Left lung (tissue), 10 donors: ENCODE measurements around the gene YWHAG. TPM values are rescaled to one million over a fixed set of nuclear protein-coding genes. Genes with fewer than 3 reads are reported as not detected.
"Not testable (repeated sequence)": the region's sequence is repeated elsewhere in the genome, so short reads cannot be mapped to it uniquely, and the experiment has no call there.

Source experiments
- ATAC-seq: fragments of 200-7000 bp; cut with Tn5 transposase; one replicate; pipeline ENCODE4 v1.9.1; 2020; ENCODE audit warnings: moderate library complexity
- DNase-seq, 4 donors: peaks; one replicate each; pipeline ENCODE4 v3.0.0-alpha.2; 2013 to 2020
- H3K27ac ChIP-seq, 2 donors: fragments of 200-600 bp; sonication (generic) in 1 of 2; one replicate each; pipeline versions ENCODE4 v1.5.0 to v1.8.0; 2020 to 2021
- H3K27me3 ChIP-seq, 2 donors: fragments of 200-600 bp; sonication (generic) in 1 of 2; one replicate each; pipeline versions ENCODE4 v1.5.0 to v1.8.0; 2020 to 2021
- H3K36me3 ChIP-seq, 2 donors: fragments of 200-600 bp; sonication (generic) in 1 of 2; one replicate each; pipeline versions ENCODE4 v1.5.0 to v1.8.0; 2020 to 2021
- H3K4me1 ChIP-seq, 2 donors: fragments of 200-600 bp; one replicate each; pipeline ENCODE4 v1.8.0; 2021
- H3K4me3 ChIP-seq, 2 donors: fragments of 200-600 bp; sonication (generic) in 1 of 2; one replicate each; pipeline versions ENCODE4 v1.5.0 to v1.8.0; 2020 to 2021; ENCODE audit warnings: mild to moderate bottlenecking in 1 of 2
- H3K9me3 ChIP-seq, 2 donors: fragments of 200-600 bp; sonication (generic) in 1 of 2; one replicate each; pipeline versions ENCODE4 v1.5.0 to v1.8.0; 2020 to 2021
- intact Hi-C, 2 donors: fragments of 100-400 bp; cut with DNase I; formaldehyde crosslinking; loops; one replicate each; pipeline versions ENCODE4 v1.11.2 to v1.14.2; 2022
- polyA plus RNA-seq, 6 donors: library from polyadenylated mRNA; unstranded; fragments of 120-200 nt; gene quantifications; one replicate each; pipeline ENCODE4 v1.2.1, GENCODE V29; 2013; ENCODE audit not compliant: insufficient read length in 6 of 6
- total RNA-seq, 2 donors: library from RNA; stranded (reverse); fragmentation: NEBNext Ultra II Directional; extraction: Animal tissue kit (Norgen Biotek cat#: 25700); gene quantifications; one replicate each; pipeline ENCODE4 v1.2.1, GENCODE V29; 2021
- TF ChIP-seq, protein P1 (sequence below), 2 donors: fragments of 200-600 bp; sonication (generic) in 1 of 2; IDR thresholded peaks; one replicate each; pipeline versions ENCODE4 v1.5.0 to v1.8.0; 2021; ENCODE audit warnings: antibody characterized with exemption in 2 of 2
- donor health status: DM: no; HTN: yes; CAD: no.
- donor health status: DM: no; HTN: no; CAD: no.

YWHAG gene
- total and polyA plus RNA-seq, 8 donors, result 99.2 to 160 (median 111) TPM

GRCh38 chr7:76369018-76369417 is 10.2 kb upstream of the YWHAG start:
- TF ChIP-seq, protein P1, sequence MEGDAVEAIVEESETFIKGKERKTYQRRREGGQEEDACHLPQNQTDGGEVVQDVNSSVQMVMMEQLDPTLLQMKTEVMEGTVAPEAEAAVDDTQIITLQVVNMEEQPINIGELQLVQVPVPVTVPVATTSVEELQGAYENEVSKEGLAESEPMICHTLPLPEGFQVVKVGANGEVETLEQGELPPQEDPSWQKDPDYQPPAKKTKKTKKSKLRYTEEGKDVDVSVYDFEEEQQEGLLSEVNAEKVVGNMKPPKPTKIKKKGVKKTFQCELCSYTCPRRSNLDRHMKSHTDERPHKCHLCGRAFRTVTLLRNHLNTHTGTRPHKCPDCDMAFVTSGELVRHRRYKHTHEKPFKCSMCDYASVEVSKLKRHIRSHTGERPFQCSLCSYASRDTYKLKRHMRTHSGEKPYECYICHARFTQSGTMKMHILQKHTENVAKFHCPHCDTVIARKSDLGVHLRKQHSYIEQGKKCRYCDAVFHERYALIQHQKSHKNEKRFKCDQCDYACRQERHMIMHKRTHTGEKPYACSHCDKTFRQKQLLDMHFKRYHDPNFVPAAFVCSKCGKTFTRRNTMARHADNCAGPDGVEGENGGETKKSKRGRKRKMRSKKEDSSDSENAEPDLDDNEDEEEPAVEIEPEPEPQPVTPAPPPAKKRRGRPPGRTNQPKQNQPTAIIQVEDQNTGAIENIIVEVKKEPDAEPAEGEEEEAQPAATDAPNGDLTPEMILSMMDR (IDR thresholded peaks at IDR 0.05), result no peak
- DNase-seq (no peak), ATAC-seq (no peak)
- Histone ChIP-seq H3K27me3 (no peaks in the 10 kb centered on the region), H3K27ac (no peak overlapping the region), H3K9me3 (no peaks in the 10 kb centered on the region), H3K36me3 (no peaks in the 10 kb centered on the region), H3K4me1 (peaks cover 17 to 39% of the 10 kb centered on the region in 2 donors), H3K4me3 (no peak overlapping the region)
- intact Hi-C loops, result no loop called here

DNA sequence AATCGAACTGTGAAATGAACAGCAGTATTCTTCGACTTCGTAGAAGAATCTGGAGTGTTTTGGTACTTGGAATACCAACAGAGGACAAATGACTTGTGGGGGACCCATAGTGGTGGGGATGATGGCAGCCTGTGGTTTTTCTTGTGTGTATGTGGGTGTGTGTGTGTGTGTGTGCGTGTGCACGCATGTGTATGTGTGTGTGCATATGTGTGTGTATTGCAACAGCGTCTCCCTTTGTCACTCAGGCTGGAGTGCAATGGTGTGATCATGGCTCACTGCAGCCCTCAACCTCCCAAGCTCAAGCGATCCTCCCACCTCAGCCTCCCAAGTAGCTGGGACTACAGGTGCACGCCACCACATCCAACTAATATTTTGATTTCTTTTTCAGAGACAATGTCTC is 9.4 kb upstream of the YWHAG start:
- Histone ChIP-seq H3K27ac (no peak overlapping the region), H3K4me1 (peaks cover 18 to 42% of the 10 kb centered on the region in 2 donors), H3K4me3 (no peak overlapping the region), H3K36me3 (no peaks in the 10 kb centered on the region), H3K9me3 (no peaks in the 10 kb centered on the region), H3K27me3 (no peaks in the 10 kb centered on the region)
- TF ChIP-seq, protein P1 (IDR thresholded peaks at IDR 0.05), result no peak
- ATAC-seq (no peak), DNase-seq (no peak)
- intact Hi-C loops, result no loop called here

DNA sequence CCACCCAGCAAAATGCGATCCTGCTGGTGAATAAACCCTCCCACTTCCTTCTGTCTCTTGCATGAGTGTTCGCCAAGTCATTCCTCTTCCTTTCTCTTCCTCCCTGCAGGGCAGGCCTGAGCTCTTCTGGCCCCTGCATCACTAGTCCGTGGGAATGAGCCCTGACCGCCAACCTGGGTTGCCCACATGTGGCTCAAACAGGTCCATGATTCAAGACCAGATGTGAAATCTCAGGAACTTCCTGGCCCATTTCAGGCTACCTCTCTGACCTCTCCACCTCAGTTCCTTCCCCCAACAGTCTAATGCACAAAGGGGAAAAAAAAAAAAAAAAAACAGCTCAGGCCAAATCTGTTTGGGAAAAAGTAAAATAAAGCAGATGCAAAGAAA is 5.4 kb upstream of the YWHAG start:
- intact Hi-C loops, result no loop called here
- DNase-seq (peak in 2 of 4 donors; percentile 58 to 78), ATAC-seq (peak; percentile 2)
- H3K36me3 ChIP-seq, result no peaks in the 10 kb centered on the region
- H3K4me1 ChIP-seq, result peaks cover 24 to 49% of the 10 kb centered on the region in 2 donors
- TF ChIP-seq, protein P1 (IDR thresholded peaks at IDR 0.05), result no peak
- H3K9me3 ChIP-seq, result no peaks in the 10 kb centered on the region
- H3K27ac ChIP-seq, result peak overlapping the region; percentile 94 to 96
- H3K4me3 ChIP-seq, result no peak overlapping the region
- no peaks in the 10 kb centered on the region for H3K27me3 ChIP-seq

DNA sequence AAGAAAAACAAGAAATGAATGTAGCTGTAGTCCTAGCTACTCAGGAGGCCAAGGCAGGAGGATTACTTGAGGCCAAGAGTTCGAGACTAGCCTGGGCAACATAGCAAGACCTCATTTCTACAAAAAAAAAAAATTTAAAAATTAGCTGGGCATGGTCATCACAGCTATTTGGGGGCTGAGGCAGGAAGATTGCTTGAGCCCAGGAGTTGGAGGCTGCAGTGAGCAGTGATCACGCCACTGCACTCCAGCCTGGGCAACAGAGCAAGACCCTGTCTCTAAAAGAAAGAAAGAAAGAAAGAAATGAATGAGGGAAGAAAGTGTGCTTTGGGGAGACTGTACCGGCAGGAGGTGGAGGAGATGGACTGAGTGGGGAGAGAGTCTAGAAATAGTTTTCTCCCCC is 5.0 kb upstream of the YWHAG start:
- H3K36me3 ChIP-seq, H3K9me3 ChIP-seq, H3K4me3 ChIP-seq, DNase-seq, ATAC-seq, H3K27me3 ChIP-seq, intact Hi-C loops: not testable (repeated sequence)
- Histone ChIP-seq H3K27ac (peak overlapping the region; percentile 94 to 96), H3K4me1 (peaks cover 24 to 49% of the 10 kb centered on the region in 2 donors)

DNA sequence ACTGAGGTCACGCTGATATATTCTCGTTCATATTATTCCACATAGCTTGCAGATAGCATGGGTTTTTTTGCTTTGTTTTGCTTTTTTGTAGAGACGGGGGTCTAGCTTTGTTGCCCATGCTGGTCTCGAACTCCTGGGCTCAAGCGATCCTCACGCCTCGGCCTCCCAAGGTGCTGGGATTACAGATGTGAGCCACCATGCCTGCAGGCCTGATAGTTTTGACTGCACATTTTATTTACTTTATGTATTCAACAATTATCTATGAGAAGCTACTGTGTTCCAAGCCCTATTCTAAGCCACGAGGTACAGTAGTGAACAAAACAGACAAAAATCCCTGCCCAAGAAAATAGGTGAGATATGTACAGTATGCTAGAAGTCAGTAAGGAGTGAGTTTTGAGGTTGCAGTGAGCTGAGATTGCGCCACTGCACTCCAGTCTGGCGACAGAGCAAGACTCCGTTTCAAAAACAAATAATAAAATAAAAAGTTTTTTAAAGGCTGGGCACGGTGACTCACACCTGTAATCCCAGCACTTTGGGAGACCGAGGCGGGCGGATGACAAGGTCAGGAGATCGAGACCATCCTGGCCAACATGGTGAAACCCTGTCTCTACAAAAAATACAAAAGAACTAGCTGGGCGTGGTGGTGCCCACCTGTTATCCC is 1.3 kb upstream of the YWHAG start:
- Histone ChIP-seq H3K4me1 (peaks cover 18 to 58% of the 10 kb centered on the region in 2 donors), H3K4me3 (peak overlapping the region in 1 of 2 donors; percentile 100), H3K27ac (peak overlapping the region; percentile 97 to 99), H3K9me3 (no peaks in the 10 kb centered on the region), H3K36me3 (peaks cover 0 to 11% of the 10 kb centered on the region in 2 donors), H3K27me3 (no peaks in the 10 kb centered on the region)
- intact Hi-C loops, result no loop called here
- ATAC-seq, result no peak
- DNase-seq, result no peak
- TF ChIP-seq, protein P1 (IDR thresholded peaks at IDR 0.05), result no peak
